HG03442 (cell line): ENCODE results near the gene MUC20.

Source experiments
- ATAC-seq: cut with Tn5 transposase; IDR thresholded peaks from one replicate; pipeline ENCODE4 v1.9.1; 2021; ENCODE audit warnings: mild to moderate bottlenecking, moderate library complexity; ENCODE audit not compliant: unreplicated experiment

MUC20 gene

DNA sequence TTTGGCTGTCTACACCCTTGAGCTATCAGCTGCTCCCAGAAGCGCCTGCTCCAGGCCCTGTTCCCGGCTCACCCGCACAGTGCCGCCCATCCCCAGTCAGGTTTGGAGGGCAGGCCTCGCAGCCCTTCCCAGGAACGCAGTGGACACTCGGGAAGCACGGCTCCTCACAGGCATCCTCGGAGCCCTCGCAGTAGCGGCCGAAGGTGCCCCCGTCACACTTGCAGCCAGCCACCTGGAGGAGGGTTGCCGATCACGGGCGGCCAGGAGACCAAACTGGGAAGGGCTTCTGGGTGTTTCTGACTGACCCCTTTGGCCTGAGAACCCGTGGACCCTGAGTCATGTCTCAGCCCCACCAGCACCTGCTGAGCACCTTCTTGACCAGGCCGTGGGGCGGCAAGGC lies 33.4 kb downstream of the MUC20 start:
- no peak for ATAC-seq

- no peak for ATAC-seq
Measured at GRCh38 chr3:195754906-195755305, 34.1 kb downstream of the MUC20 start.

DNA sequence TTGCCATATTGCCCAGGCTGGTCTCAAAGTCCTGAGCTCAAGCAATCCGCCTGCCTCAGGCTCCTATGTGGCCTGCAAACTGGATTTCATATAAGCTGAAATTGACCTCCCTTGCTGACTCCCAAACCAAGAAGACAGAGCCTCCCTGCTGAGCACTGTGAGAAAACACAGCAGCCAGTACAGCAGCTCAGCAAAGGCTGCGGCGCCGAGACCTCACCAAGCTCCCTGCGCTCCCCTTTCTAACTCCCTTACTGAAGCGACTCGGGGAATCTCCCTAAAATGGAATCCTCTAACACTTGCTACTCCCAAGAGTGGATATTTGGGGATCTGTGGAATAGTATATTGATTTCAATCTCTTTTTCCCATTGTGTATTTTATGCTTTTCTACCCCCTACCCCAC lies 34.6 kb downstream of the MUC20 start:
- ATAC-seq = no peak

- ATAC-seq = no peak
Measured at GRCh38 chr3:195755791-195756676, 35.3 kb downstream of the MUC20 start.

GRCh38 chr3:195757438-195757770 lies 36.6 kb downstream of the MUC20 start:
- no peak for ATAC-seq

- ATAC-seq = no peak
Measured at GRCh38 chr3:195757827-195758226, 37.0 kb downstream of the MUC20 start.

DNA sequence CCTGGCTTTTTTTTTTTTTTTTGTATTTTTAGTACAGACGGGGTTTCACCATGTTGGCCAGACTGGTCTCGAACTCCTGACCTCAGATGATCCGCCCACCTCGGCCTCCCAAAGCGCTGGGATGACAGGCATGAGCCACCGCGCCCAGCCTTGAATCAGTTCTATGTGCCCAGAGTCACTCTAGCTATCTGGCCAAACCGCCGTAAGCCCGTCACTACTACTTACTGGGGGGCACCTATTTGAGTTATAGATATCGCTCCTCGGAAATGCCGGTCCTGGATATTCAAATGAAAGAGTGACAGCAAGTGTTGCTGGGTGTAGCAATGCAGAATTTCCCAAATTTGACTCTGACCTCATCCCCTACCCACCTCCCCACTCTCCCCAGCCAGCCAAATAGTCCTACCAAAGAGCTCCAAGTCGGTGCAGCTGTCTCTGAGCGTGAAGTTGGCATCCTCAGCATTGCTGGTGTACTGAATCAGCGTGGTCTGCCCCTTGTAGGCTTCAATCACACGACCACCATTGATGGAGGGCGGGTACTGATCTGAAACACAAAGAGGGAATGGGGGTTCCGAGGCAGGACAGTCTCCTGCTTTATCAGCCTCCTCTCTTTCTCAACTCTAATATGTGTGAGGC lies 38.1 kb downstream of the MUC20 start:
- no peak for ATAC-seq

DNA sequence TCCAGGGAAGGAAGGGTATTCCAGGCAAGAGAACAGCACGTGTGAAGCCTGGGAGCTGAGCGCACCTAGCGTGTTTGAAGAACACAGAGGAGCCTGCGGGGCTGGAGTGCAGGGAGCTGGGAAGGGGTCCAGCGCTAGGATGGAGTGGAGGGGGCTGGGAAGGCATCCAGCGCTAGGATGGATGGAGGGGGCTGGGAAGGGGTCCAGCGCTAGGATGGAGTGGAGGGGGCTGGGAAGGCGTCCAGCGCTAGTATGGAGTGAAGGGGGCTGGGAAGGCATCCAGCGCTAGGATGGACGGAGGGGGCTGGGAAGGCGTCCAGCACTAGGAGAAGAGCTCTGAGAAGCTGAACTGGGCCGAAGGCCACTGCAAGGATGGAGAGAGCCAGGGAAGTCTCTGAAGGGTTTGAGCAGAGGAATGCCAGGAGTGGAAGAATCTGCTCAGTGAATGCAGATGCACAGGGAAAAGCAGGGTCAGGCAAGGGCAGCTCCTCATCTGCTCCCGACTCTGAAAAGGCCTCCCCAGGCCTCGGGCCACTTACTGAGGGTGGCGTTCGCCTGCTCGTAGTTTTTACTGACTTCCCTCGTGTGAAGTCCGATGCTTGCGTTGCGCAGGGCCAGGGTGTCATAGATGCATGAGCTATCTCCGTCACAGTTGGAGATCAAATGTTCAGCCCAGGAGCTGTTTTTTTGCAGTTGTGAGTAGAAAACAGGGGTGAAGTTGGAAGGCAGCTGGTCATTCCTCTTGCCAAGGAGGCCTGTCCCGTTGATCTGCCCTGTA lies 39.8 kb downstream of the MUC20 start:
- no peak for ATAC-seq

GRCh38 chr3:195761123-195761566 lies 40.4 kb downstream of the MUC20 start:
- ATAC-seq = no peak

GRCh38 chr3:195761567-195762248 lies 40.9 kb downstream of the MUC20 start:
- ATAC-seq = no peak

GRCh38 chr3:195762249-195762585 lies 41.4 kb downstream of the MUC20 start:
- no peak for ATAC-seq

GRCh38 chr3:195762611-195763010 lies 41.8 kb downstream of the MUC20 start:
- no peak for ATAC-seq

DNA sequence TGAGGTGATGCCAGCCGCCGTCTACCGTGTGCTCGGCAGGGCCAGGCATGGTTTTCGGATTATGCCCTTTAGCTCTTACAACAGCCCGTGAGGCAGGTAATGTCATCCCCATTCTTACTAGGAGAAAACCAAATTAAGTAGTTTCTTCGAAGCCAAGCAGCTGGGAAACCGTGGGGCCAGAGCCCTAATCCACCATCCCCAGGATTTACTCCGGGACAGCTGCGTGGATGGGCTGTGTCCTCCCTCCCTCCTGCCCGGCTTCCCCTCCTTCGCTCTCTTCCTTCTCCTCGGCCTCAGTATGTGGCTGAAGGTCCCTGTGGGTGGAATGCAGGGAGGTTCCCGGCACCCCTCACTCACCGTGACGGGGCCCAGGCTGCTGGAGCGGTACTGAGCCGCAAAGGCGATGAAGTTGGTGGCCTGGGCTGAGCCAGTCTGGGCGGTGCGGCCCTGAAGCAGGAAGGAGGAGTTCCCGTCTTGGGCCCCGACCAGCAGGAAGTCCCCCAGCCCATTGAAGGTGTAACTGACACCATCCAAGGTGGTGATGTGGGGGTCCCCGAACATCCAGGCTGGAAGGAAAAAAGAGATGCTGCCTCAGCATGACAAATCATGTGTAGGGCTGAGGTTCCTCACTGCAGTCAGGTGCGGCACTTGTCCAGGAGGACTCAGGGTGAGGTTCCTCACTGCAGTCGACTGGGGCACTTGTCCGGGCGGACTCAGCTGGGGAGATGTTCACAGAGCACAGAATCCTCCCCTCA lies 42.5 kb downstream of the MUC20 start:
- ATAC-seq = no peak

GRCh38 chr3:195763843-195764825 lies 43.4 kb downstream of the MUC20 start:
- no peak for ATAC-seq

DNA sequence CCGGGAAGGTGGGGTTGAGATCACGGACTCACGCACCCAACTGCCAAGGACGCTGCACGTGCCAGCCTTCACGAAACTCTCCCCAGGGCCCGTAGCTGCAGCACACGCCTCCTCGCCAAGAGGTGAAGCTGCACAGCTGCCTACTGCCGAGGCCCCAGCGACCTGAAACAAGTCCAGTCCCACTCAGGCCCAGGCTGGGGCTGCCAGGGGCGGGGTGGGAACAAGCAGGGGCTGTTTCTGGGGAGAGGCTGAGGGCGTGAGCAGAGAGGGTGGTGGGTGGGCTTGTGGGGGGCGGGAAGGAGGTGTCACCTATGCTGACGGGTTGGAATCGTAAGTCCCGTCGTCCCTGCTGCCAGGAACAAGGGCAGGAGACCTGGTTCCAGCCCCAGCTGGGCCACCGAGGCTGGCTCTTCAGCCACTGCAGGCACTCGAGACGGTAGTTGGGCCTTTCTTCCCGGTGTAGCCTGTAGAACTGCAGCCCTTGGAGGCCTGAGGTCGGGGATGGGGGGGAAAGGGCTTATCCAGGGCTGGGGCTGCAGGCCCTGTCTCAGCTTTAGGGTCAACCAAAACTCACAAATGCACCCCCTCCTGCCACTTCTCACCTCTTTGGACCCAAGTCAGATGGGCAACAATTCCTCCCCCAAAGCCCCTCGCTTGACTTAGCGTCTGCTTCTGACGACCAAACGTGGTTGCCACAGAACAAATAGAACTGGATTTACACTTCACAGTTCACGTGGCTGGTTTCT lies 44.4 kb downstream of the MUC20 start:
- no peak for ATAC-seq

- no peak for ATAC-seq
Measured at GRCh38 chr3:195766671-195767070, 45.9 kb downstream of the MUC20 start.

DNA sequence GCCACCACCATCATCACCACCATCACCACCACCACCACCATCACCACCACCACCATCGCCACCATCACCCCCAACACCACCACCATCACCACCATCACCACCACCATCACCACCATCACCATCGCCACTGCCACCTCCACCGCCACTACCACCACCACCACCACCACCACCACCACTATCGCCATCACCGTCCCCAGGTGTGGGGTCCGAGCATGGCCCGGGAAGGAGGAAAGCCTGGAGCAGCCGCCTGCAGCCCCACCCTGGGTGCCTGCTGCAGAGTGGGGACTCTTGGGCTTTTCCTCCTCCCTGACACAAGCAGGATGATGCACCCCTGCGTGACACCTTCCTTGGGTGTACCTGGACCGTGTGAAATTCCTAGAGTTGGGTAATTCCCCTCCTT lies 47.0 kb downstream of the MUC20 start:
- ATAC-seq = no peak

DNA sequence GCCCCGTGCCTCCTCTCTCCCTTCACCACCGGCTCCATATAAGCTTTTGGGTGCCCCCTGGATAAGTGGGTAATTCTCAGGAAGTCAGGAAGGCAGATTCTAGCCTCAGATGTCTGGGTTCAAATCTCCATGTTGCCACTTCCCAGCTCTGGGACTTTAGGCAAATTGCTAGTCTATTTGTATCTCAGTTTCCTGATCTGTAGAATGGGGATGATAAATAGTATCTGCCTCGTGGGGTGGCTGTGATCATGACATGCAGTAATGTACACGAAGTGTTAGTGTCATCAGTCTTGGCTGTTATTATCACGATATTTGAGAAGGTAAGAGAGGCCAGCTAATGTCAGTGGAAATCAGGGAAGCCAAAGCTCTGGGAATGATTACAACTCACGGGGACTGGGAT lies 47.6 kb downstream of the MUC20 start:
- ATAC-seq = no peak

- no peak for ATAC-seq
Measured at GRCh38 chr3:195768831-195769303, 48.1 kb downstream of the MUC20 start.
